ENCODE data around the gene KPNA2.

KPNA2 gene

GRCh38 chr17:68035523-68036303, at the start of gene KPNA2:
Gene KPNA2 (plus strand): TSS chr17:68035735. CDS start chr17:68037133, 1,398 bp downstream.
- no peak for TF ChIP-seq CTCF (IDR thresholded peaks at IDR 0.05; ENCODE audit: low read length, missing control alignments)
- H3K4me3 ChIP-seq (replicated peaks; ENCODE audit: low read depth, low read length), result peak within 1 kb of the TSS; percentile 93
- peak; percentile 99 for DNase-seq (ENCODE audit: low read depth)

GRCh38 chr17:67990909-67991308, 44.6 kb upstream of the KPNA2 start:
- H3K4me3 ChIP-seq (replicated peaks; ENCODE audit: low read depth, low read length), result no peak overlapping the region
- DNase-seq (ENCODE audit: low read depth), result no peak
- no peak for TF ChIP-seq CTCF (IDR thresholded peaks at IDR 0.05; ENCODE audit: low read length, missing control alignments)

GRCh38 chr17:67992548-67993152, 42.9 kb upstream of the KPNA2 start:
- DNase-seq (ENCODE audit: low read depth), result peak; percentile 57
- H3K4me3 ChIP-seq (replicated peaks; ENCODE audit: low read depth, low read length), result peak overlapping the region; percentile 76
- TF ChIP-seq CTCF (IDR thresholded peaks at IDR 0.05; ENCODE audit: low read length, missing control alignments), result no peak

GRCh38 chr17:67993153-67993997, 42.2 kb upstream of the KPNA2 start:
- DNase-seq (ENCODE audit: low read depth), result peak; percentile 85
- H3K4me3 ChIP-seq (replicated peaks; ENCODE audit: low read depth, low read length), result peak overlapping the region; percentile 76
- TF ChIP-seq CTCF (IDR thresholded peaks at IDR 0.05; ENCODE audit: low read length, missing control alignments), result no peak

- peak; percentile 13 for DNase-seq (ENCODE audit: low read depth)
- TF ChIP-seq CTCF (IDR thresholded peaks at IDR 0.05; ENCODE audit: low read length, missing control alignments), result no peak
- peak overlapping the region; percentile 73 for H3K4me3 ChIP-seq (replicated peaks; ENCODE audit: low read depth, low read length)
Measured at GRCh38 chr17:67993998-67994361, 41.6 kb upstream of the KPNA2 start.

GRCh38 chr17:67994817-67995569, 40.5 kb upstream of the KPNA2 start:
- peak overlapping the region; percentile 73 for H3K4me3 ChIP-seq (replicated peaks; ENCODE audit: low read depth, low read length)
- no peak for TF ChIP-seq CTCF (IDR thresholded peaks at IDR 0.05; ENCODE audit: low read length, missing control alignments)
- peak; percentile 79 for DNase-seq (ENCODE audit: low read depth)
